ENCODE data around the gene EPN3. TPM values are rescaled to one million over a fixed set of nuclear protein-coding genes. Genes with fewer than 3 reads are reported as not detected.

EPN3 gene
- total RNA-seq, 1 donor from 2014 or later, result not detected

GRCh38 chr17:50533720-50534148 is 1.2 kb downstream of the EPN3 start:
- no peak for DNase-seq (ENCODE audit: low spot score)

GRCh38 chr17:50534222-50534978 is 1.9 kb downstream of the EPN3 start:
- no peak for DNase-seq (ENCODE audit: low spot score)

GRCh38 chr17:50534979-50535326 is 2.4 kb downstream of the EPN3 start:
- no peak for DNase-seq (ENCODE audit: low spot score)

- no peak for DNase-seq (ENCODE audit: low spot score)
Measured at GRCh38 chr17:50535407-50535806, 2.9 kb downstream of the EPN3 start.

GRCh38 chr17:50536683-50537646 is 4.4 kb downstream of the EPN3 start:
- DNase-seq (ENCODE audit: low spot score), result no peak

- DNase-seq (ENCODE audit: low spot score), result no peak
Measured at GRCh38 chr17:50537721-50538548, 5.4 kb downstream of the EPN3 start.

- DNase-seq (ENCODE audit: low spot score), result no peak
Measured at GRCh38 chr17:50538549-50539410, 6.2 kb downstream of the EPN3 start.

GRCh38 chr17:50539762-50540559 is 7.4 kb downstream of the EPN3 start:
- DNase-seq (ENCODE audit: low spot score), result no peak

GRCh38 chr17:50540560-50541401 is 8.2 kb downstream of the EPN3 start:
- DNase-seq (ENCODE audit: low spot score), result no peak

GRCh38 chr17:50541402-50541715 is 8.8 kb downstream of the EPN3 start:
- DNase-seq (ENCODE audit: low spot score), result no peak

GRCh38 chr17:50541716-50542688 is 9.5 kb downstream of the EPN3 start:
- DNase-seq (ENCODE audit: low spot score), result peak; percentile 97

GRCh38 chr17:50542795-50543774 is 10.6 kb downstream of the EPN3 start:
- no peak for DNase-seq (ENCODE audit: low spot score)

- DNase-seq (ENCODE audit: low spot score), result no peak
Measured at GRCh38 chr17:50544516-50544915, 12.0 kb downstream of the EPN3 start.

- DNase-seq (ENCODE audit: low spot score), result no peak
Measured at GRCh38 chr17:50545311-50545710, 12.8 kb downstream of the EPN3 start.

GRCh38 chr17:50546701-50547034 is 14.1 kb downstream of the EPN3 start:
- DNase-seq (ENCODE audit: low spot score), result no peak

GRCh38 chr17:50547035-50547735 is 14.7 kb downstream of the EPN3 start, which contains the start of gene SPATA20:
SPATA20 (plus strand) TSS chr17:50547174; CDS start chr17:50547209, 35 bp downstream.
- peak; percentile 96 for DNase-seq (ENCODE audit: low spot score)
